Heart left ventricle (tissue), 16 donors: ENCODE measurements around the gene KRT80. TPM values are rescaled to one million over a fixed set of nuclear protein-coding genes. Genes with fewer than 3 reads are reported as not detected.

Experiments used
- ATAC-seq, 4 donors: fragments of 200-7000 bp; cut with Tn5 transposase; one replicate each; pipeline ENCODE4 v1.9.1; 2020 to 2022; ENCODE audit warnings: moderate library complexity in 4 of 4, mild to moderate bottlenecking in 3 of 4, moderate number of reproducible peaks in 1 of 4
- DNase-seq, 5 donors: peaks; one replicate each; pipeline ENCODE4 v3.0.0-alpha.2; 2020
- H3K27ac ChIP-seq, 12 donors: fragments of 200-600 bp; sonication (generic) in 4 of 12; one replicate each; pipeline versions ENCODE4 v1.5.0 to v1.8.0; 2016 to 2022; ENCODE audit warnings: mild to moderate bottlenecking in 2 of 12
- H3K27me3 ChIP-seq, 9 donors: fragments of 200-600 bp; sonication (generic) in 2 of 9; one replicate each; pipeline versions ENCODE4 v1.5.1 to v1.8.0; 2016 to 2022; ENCODE audit warnings: mild to moderate bottlenecking in 3 of 9
- H3K36me3 ChIP-seq, 9 donors: fragments of 200-600 bp; sonication (generic) in 2 of 9; one replicate each; pipeline versions ENCODE4 v1.5.0 to v1.8.0; 2018 to 2022; ENCODE audit warnings: mild to moderate bottlenecking in 2 of 9
- H3K4me1 ChIP-seq, 12 donors: fragments of 200-600 bp; sonication (generic) in 4 of 12; one replicate each; pipeline versions ENCODE4 v1.5.0 to v1.8.0; 2016 to 2022; ENCODE audit warnings: mild to moderate bottlenecking in 3 of 12
- H3K4me3 ChIP-seq, 12 donors: fragments of 200-600 bp; sonication (generic) in 4 of 12; one replicate each; pipeline versions ENCODE4 v1.5.0 to v1.8.0; 2017 to 2022; ENCODE audit warnings: mild to moderate bottlenecking in 9 of 12, moderate library complexity in 4 of 12
- H3K9me3 ChIP-seq, 12 donors: fragments of 200-600 bp; sonication (generic) in 4 of 12; one replicate each; pipeline versions ENCODE4 v1.5.0 to v1.8.0; 2016 to 2022; ENCODE audit warnings: mild to moderate bottlenecking in 1 of 12
- CTCF ChIP-seq, 12 donors: fragments of 200-600 bp; sonication (generic) in 4 of 12; IDR thresholded peaks; one replicate each; pipeline versions ENCODE4 v1.5.0 to v1.8.0; 2018 to 2022; ENCODE audit warnings: antibody characterized with exemption in 12 of 12, mild to moderate bottlenecking in 5 of 12
- POLR2A ChIP-seq, 2 donors: fragments of 450-650 bp; IDR thresholded peaks; one replicate each; pipeline ENCODE4 v1.6.1; 2017; ENCODE audit warnings: antibody characterized with exemption in 2 of 2, mild to moderate bottlenecking in 2 of 2, moderate library complexity in 2 of 2
- WGBS, 4 donors: extraction: QIAGEN DNeasy Blood & Tissue Kit in 2 of 4; methylation state at CpG; one replicate each; pipeline versions ENCODE4 v1.1.5 to v1.1.7; 2013 to 2018; 5-methylcytosine and 5-hydroxymethylcytosine counted together
- intact Hi-C, 10 donors: fragments of 100-400 bp; cut with DNase I; formaldehyde crosslinking; loops; one replicate each; pipeline versions ENCODE4 v1.11.1 to v1.14.2; 2022
- polyA plus RNA-seq, 2 donors: library from polyadenylated mRNA; stranded (reverse); fragments of 200-250 nt; gene quantifications; one replicate each; pipeline ENCODE4 v1.2.3, GENCODE V29; 2013
- total RNA-seq, 9 donors: library from RNA; depleted of rRNA in 2 of 9; stranded (reverse); fragments of >200 nt in 2 of 9; fragmentation: NEBNext Ultra II Directional in 3 of 9; extraction: Animal tissue kit (Norgen Biotek cat#: 25700) in 3 of 9; gene quantifications; one replicate each; pipeline versions ENCODE4 v1.1.0 to v1.2.4, GENCODE V29; 2016 to 2023
- donor health status: ischemic (EF 13 %, LVEDD 7.1; RV severe dilation, severe dysfunction).
- donor health status: healthy with polysubstance abuse.
- donor health status: DM: no; HTN: yes; CAD: no.
- donor health status: DM: no; HTN: no; CAD: no.
- donor health status: ischemic (EF 25% LVEDD 6.9; RV normal size, moderate dysfunction).
- donor health status: ischemic (EF 25% LVEDD 5.7; RV mildly dilated, moderate dysfunction).
- donor health status: healthy.
- donor health status: DM: yes; HTN: yes; CAD: no.
- donor health status: ischemic (EF 35%, LVEDD 5.7; RV mildly dilated, moderate dysfunction).
- donor health status: nonischemic (EF 11% LVEDD 7.7; RV severe dilation, severe dysfunction).
- donor health status: DM: yes; HTN: yes; CAD: no.
- donor health status: PGD.
- donor health status: ischemic (EF 29% LVEDD 5.4; RV normal size, mild dysfunction).
- donor health status: nonischemic (EF 23%, LVEDD 6.1; RV moderate dilation, normal function).

KRT80 gene
- total and polyA plus RNA-seq, 11 donors = 0.08 to 1.2 (median 0.24) TPM; not detected in 2

GRCh38 chr12:52193991-52194390 lies 2.2 kb upstream of the KRT80 start:
- ATAC-seq = no peak
- H3K4me1 ChIP-seq = peaks cover 0 to 63% (median 47%) of the 10 kb centered on the region in 12 donors
- H3K27me3 ChIP-seq = no peaks in the 10 kb centered on the region
- intact Hi-C loops = no loop called here
- no peak for TF ChIP-seq POLR2A (IDR thresholded peaks at IDR 0.05)
- no peak for TF ChIP-seq CTCF (IDR thresholded peaks at IDR 0.05)
- no peaks in the 10 kb centered on the region for H3K9me3 ChIP-seq
- H3K4me3 ChIP-seq = no peak overlapping the region
- H3K27ac ChIP-seq = peak overlapping the region in 1 of 12 donors; percentile 5
- no peaks in the 10 kb centered on the region for H3K36me3 ChIP-seq
- WGBS, 4 donors = 15 to 35% (median 27%) methylated on average over 5 to 6 of the region's 6 CpGs
- no peak for DNase-seq

- no peaks in the 10 kb centered on the region for H3K9me3 ChIP-seq
- intact Hi-C loops = no loop called here
- H3K4me1 ChIP-seq = peaks cover 0 to 59% (median 42%) of the 10 kb centered on the region in 12 donors
- WGBS, 4 donors = 19 to 74% (median 67%) methylated on average over 2 to 6 of the region's 6 CpGs
- H3K36me3 ChIP-seq = no peaks in the 10 kb centered on the region
- no peaks in the 10 kb centered on the region for H3K27me3 ChIP-seq
- peak overlapping the region in 1 of 12 donors; percentile 5 for H3K27ac ChIP-seq
- H3K4me3 ChIP-seq = no peak overlapping the region
- TF ChIP-seq CTCF (IDR thresholded peaks at IDR 0.05) (no peak), POLR2A (IDR thresholded peaks at IDR 0.05) (no peak)
- no peak for ATAC-seq
- no peak for DNase-seq
Observed at GRCh38 chr12:52193532-52193931, 1.7 kb upstream of the KRT80 start.

- TF ChIP-seq POLR2A (IDR thresholded peaks at IDR 0.05) = no peak
- no peak for TF ChIP-seq CTCF (IDR thresholded peaks at IDR 0.05)
- WGBS, 4 donors = 84 to 91% (median 85%) methylated on average over 11 to 16 of the region's 16 CpGs
- DNase-seq = no peak
- no peak for ATAC-seq
- H3K27me3 ChIP-seq = no peaks in the 10 kb centered on the region
- no peaks in the 10 kb centered on the region for H3K36me3 ChIP-seq
- H3K4me1 ChIP-seq = peaks cover 0 to 57% (median 31%) of the 10 kb centered on the region in 12 donors
- H3K9me3 ChIP-seq = no peaks in the 10 kb centered on the region
- intact Hi-C loops = no loop called here
- no peak overlapping the region for H3K4me3 ChIP-seq
- peak overlapping the region in 5 of 12 donors; percentile 10 to 49 (median 35) for H3K27ac ChIP-seq
Observed at GRCh38 chr12:52190860-52191729, 719 bp downstream of the KRT80 start.

- H3K27me3 ChIP-seq = no peaks in the 10 kb centered on the region
- peaks cover 0 to 68% (median 30%) of the 10 kb centered on the region in 12 donors for H3K4me1 ChIP-seq
- no peak for DNase-seq
- intact Hi-C loops = no loop called here
- H3K27ac ChIP-seq = no peak overlapping the region
- H3K9me3 ChIP-seq = no peaks in the 10 kb centered on the region
- 61 to 76% (median 74%) methylated on average over 3 of the region's 3 CpGs for WGBS, 4 donors
- TF ChIP-seq POLR2A (IDR thresholded peaks at IDR 0.05) (no peak), CTCF (IDR thresholded peaks at IDR 0.05) (no peak)
- no peaks in the 10 kb centered on the region for H3K36me3 ChIP-seq
- ATAC-seq = no peak
- no peak overlapping the region for H3K4me3 ChIP-seq
Observed at GRCh38 chr12:52189376-52190174, 2.2 kb downstream of the KRT80 start.
